Central memory CD8-positive, alpha-beta T cell (primary cell): ENCODE results near the gene SPATA3.
"Not testable (repeated sequence)": the region's sequence is repeated elsewhere in the genome, so short reads cannot be mapped to it uniquely, and the experiment has no call there.

Experiments
- ATAC-seq: fragments of 150-1000 bp; cut with Tn5 transposase; replicated peaks from 2 replicates; pipeline ENCODE4 v1.10.0; 2022; ENCODE audit warnings: mild to moderate bottlenecking, moderate FRiP score, moderate number of reproducible peaks; ENCODE audit not compliant: poor library complexity, severe bottlenecking; ENCODE audit errors: extremely low read depth
- DNase-seq, 2 donors: peaks; one replicate each; pipeline ENCODE4 v3.0.0; 2021; ENCODE audit warnings: low spot score in 2 of 2
- H3K27ac Mint-ChIP-seq: one replicate; pipeline ENCODE4 v1.8.0; 2022; ENCODE audit warnings: low read depth, mild to moderate bottlenecking, moderate library complexity, mixed read lengths
- H3K27me3 Mint-ChIP-seq: one replicate; pipeline ENCODE4 v1.8.0; 2022; ENCODE audit warnings: mixed read lengths
- H3K36me3 Mint-ChIP-seq: one replicate; pipeline ENCODE4 v1.8.0; 2022; ENCODE audit warnings: mild to moderate bottlenecking, moderate library complexity, mixed read lengths; ENCODE audit not compliant: insufficient read depth
- H3K4me1 Mint-ChIP-seq: one replicate; pipeline ENCODE4 v1.8.0; 2022; ENCODE audit warnings: mixed read lengths
- H3K4me3 Mint-ChIP-seq: one replicate; pipeline ENCODE4 v1.8.0; 2022; ENCODE audit warnings: mild to moderate bottlenecking, moderate library complexity, mixed read lengths
- H3K9me3 Mint-ChIP-seq: one replicate; pipeline ENCODE4 v1.8.0; 2022; ENCODE audit warnings: mixed read lengths

SPATA3 gene

GRCh38 chr2:231018184-231018583 is 22.3 kb downstream of the SPATA3 start:
- peaks cover 2% of the 10 kb centered on the region for H3K36me3 Mint-ChIP-seq
- H3K27me3 Mint-ChIP-seq, result peaks cover 56% of the 10 kb centered on the region
- H3K4me3 Mint-ChIP-seq, result no peak overlapping the region
- no peak for DNase-seq
- no peak for ATAC-seq
- no peak overlapping the region for H3K27ac Mint-ChIP-seq
- H3K4me1 Mint-ChIP-seq, result peaks cover 5% of the 10 kb centered on the region
- H3K9me3 Mint-ChIP-seq, result no peaks in the 10 kb centered on the region

- H3K4me1 Mint-ChIP-seq, ATAC-seq, H3K27ac Mint-ChIP-seq, H3K4me3 Mint-ChIP-seq, H3K36me3 Mint-ChIP-seq, DNase-seq, H3K9me3 Mint-ChIP-seq: not testable (repeated sequence)
- H3K27me3 Mint-ChIP-seq, result peaks cover 23% of the 10 kb centered on the region
Observed at GRCh38 chr2:231025059-231025458, 29.1 kb downstream of the SPATA3 start.

- Mint-ChIP-seq H3K36me3 (no peaks in the 10 kb centered on the region), H3K27me3 (peaks cover 25% of the 10 kb centered on the region), H3K4me1 (no peaks in the 10 kb centered on the region), H3K4me3 (no peak overlapping the region), H3K27ac (no peak overlapping the region), H3K9me3 (no peaks in the 10 kb centered on the region)
- DNase-seq (no peak), ATAC-seq (no peak)
Observed at GRCh38 chr2:231028889-231029288, 33.0 kb downstream of the SPATA3 start.

- Mint-ChIP-seq H3K4me1 (no peaks in the 10 kb centered on the region), H3K27me3 (peaks cover 26% of the 10 kb centered on the region), H3K9me3 (no peaks in the 10 kb centered on the region), H3K4me3 (no peak overlapping the region), H3K36me3 (no peaks in the 10 kb centered on the region), H3K27ac (no peak overlapping the region)
- DNase-seq (no peak), ATAC-seq (no peak)
Observed at GRCh38 chr2:231029563-231029962, 33.6 kb downstream of the SPATA3 start.

GRCh38 chr2:231030725-231031124 is 34.8 kb downstream of the SPATA3 start:
- Mint-ChIP-seq H3K27me3 (peaks cover 36% of the 10 kb centered on the region), H3K4me1 (no peaks in the 10 kb centered on the region), H3K27ac (no peak overlapping the region), H3K4me3 (no peak overlapping the region), H3K36me3 (no peaks in the 10 kb centered on the region), H3K9me3 (no peaks in the 10 kb centered on the region)
- ATAC-seq, result no peak
- no peak for DNase-seq

- Mint-ChIP-seq H3K9me3 (no peaks in the 10 kb centered on the region), H3K4me3 (no peak overlapping the region), H3K36me3 (no peaks in the 10 kb centered on the region), H3K27me3 (peaks cover 50% of the 10 kb centered on the region), H3K4me1 (no peaks in the 10 kb centered on the region), H3K27ac (no peak overlapping the region)
- ATAC-seq, result no peak
- DNase-seq, result no peak
Observed at GRCh38 chr2:231032575-231033140, 36.7 kb downstream of the SPATA3 start.

- H3K9me3 Mint-ChIP-seq, result no peaks in the 10 kb centered on the region
- no peaks in the 10 kb centered on the region for H3K36me3 Mint-ChIP-seq
- H3K27me3 Mint-ChIP-seq, result peaks cover 57% of the 10 kb centered on the region
- DNase-seq, result no peak
- H3K27ac Mint-ChIP-seq, result no peak overlapping the region
- ATAC-seq, result no peak
- H3K4me3 Mint-ChIP-seq, result no peak overlapping the region
- no peaks in the 10 kb centered on the region for H3K4me1 Mint-ChIP-seq
Observed at GRCh38 chr2:231033147-231034132, 37.5 kb downstream of the SPATA3 start.

- DNase-seq (no peak), ATAC-seq (no peak)
- Mint-ChIP-seq H3K4me1 (no peaks in the 10 kb centered on the region), H3K36me3 (no peaks in the 10 kb centered on the region), H3K9me3 (no peaks in the 10 kb centered on the region), H3K4me3 (no peak overlapping the region), H3K27ac (no peak overlapping the region), H3K27me3 (peaks cover 67% of the 10 kb centered on the region)
Observed at GRCh38 chr2:231034291-231034882, 38.5 kb downstream of the SPATA3 start.

- ATAC-seq (no peak), DNase-seq (no peak)
- Mint-ChIP-seq H3K4me1 (no peaks in the 10 kb centered on the region), H3K27me3 (peaks cover 84% of the 10 kb centered on the region), H3K9me3 (no peaks in the 10 kb centered on the region), H3K27ac (no peak overlapping the region), H3K36me3 (no peaks in the 10 kb centered on the region), H3K4me3 (no peak overlapping the region)
Observed at GRCh38 chr2:231036131-231036530, 40.2 kb downstream of the SPATA3 start.

- H3K4me3 Mint-ChIP-seq, result peak overlapping the region; percentile 37
- no peaks in the 10 kb centered on the region for H3K9me3 Mint-ChIP-seq
- DNase-seq, result no peak
- peaks cover 89% of the 10 kb centered on the region for H3K27me3 Mint-ChIP-seq
- no peak for ATAC-seq
- no peak overlapping the region for H3K27ac Mint-ChIP-seq
- no peaks in the 10 kb centered on the region for H3K36me3 Mint-ChIP-seq
- H3K4me1 Mint-ChIP-seq, result no peaks in the 10 kb centered on the region
Observed at GRCh38 chr2:231036578-231037106, 40.7 kb downstream of the SPATA3 start.

- Mint-ChIP-seq H3K4me1 (no peaks in the 10 kb centered on the region), H3K9me3 (no peaks in the 10 kb centered on the region), H3K4me3 (peak within 1 kb of the TSS; percentile 53), H3K27me3 (peaks cover 92% of the 10 kb centered on the region), H3K36me3 (no peaks in the 10 kb centered on the region), H3K27ac (no peak within 1 kb of the TSS)
- ATAC-seq (peak; percentile 32), DNase-seq (no peak)
Observed at GRCh38 chr2:231037202-231037730, 41.3 kb downstream of the SPATA3 start, which contains the start of gene C2orf72. Gene C2orf72, plus strand, starts transcription at chr2:231037523. Its CDS starts 43 bp downstream, at chr2:231037566.

- ATAC-seq, result no peak
- H3K27ac Mint-ChIP-seq, result no peak overlapping the region
- peak overlapping the region; percentile 53 for H3K4me3 Mint-ChIP-seq
- H3K36me3 Mint-ChIP-seq, result no peaks in the 10 kb centered on the region
- peaks cover 88% of the 10 kb centered on the region for H3K27me3 Mint-ChIP-seq
- no peaks in the 10 kb centered on the region for H3K9me3 Mint-ChIP-seq
- DNase-seq, result no peak
- H3K4me1 Mint-ChIP-seq, result no peaks in the 10 kb centered on the region
Observed at GRCh38 chr2:231037731-231038482, 42.0 kb downstream of the SPATA3 start.
